Measurements from ENCODE around the gene RIPK1.
A peak's percentile ranks its signal among the peaks of the same experiment; 100 is the strongest.
"Not testable (repeated sequence)": the region's sequence is repeated elsewhere in the genome, so short reads cannot be mapped to it uniquely, and the experiment has no call there.

RIPK1 gene

GRCh38 chr6:3136292-3137011 lies 68.2 kb downstream of the RIPK1 start:
- no peak for DNase-seq (ENCODE audit: low spot score)

- no peak for DNase-seq (ENCODE audit: low spot score)
These were observed 68.9 kb downstream of the RIPK1 start for GRCh38 chr6:3137057-3137777.

GRCh38 chr6:3137873-3138272 lies 69.6 kb downstream of the RIPK1 start:
- DNase-seq (ENCODE audit: low spot score): not testable (repeated sequence)

- DNase-seq (ENCODE audit: low spot score): no peak
These were observed 70.0 kb downstream of the RIPK1 start for GRCh38 chr6:3138341-3138740.

GRCh38 chr6:3139090-3139903 lies 71.0 kb downstream of the RIPK1 start:
- peak; percentile 47 for DNase-seq (ENCODE audit: low spot score)

- DNase-seq (ENCODE audit: low spot score): no peak
These were observed 71.9 kb downstream of the RIPK1 start for GRCh38 chr6:3140201-3140600.

GRCh38 chr6:3142536-3142935 lies 74.2 kb downstream of the RIPK1 start:
- DNase-seq (ENCODE audit: low spot score): no peak

- DNase-seq (ENCODE audit: low spot score): no peak
These were observed 74.9 kb downstream of the RIPK1 start for GRCh38 chr6:3143158-3143557.

- no peak for DNase-seq (ENCODE audit: low spot score)
These were observed 76.3 kb downstream of the RIPK1 start for GRCh38 chr6:3144571-3144970.

- no peak for DNase-seq (ENCODE audit: low spot score)
These were observed 79.8 kb downstream of the RIPK1 start for GRCh38 chr6:3147914-3148757.

- no peak for DNase-seq (ENCODE audit: low spot score)
These were observed 83.4 kb downstream of the RIPK1 start for GRCh38 chr6:3151691-3152090.

- no peak for DNase-seq (ENCODE audit: low spot score)
These were observed 84.4 kb downstream of the RIPK1 start for GRCh38 chr6:3152689-3153088.

GRCh38 chr6:3155416-3155815 lies 87.1 kb downstream of the RIPK1 start:
- DNase-seq (ENCODE audit: low spot score): not testable (repeated sequence)

GRCh38 chr6:3156184-3157130 lies 88.2 kb downstream of the RIPK1 start:
- peak; percentile 19 for DNase-seq (ENCODE audit: low spot score)

- peak; percentile 79 for DNase-seq (ENCODE audit: low spot score)
These were observed 89.0 kb downstream of the RIPK1 start, which contains the start of gene TUBB2A for GRCh38 chr6:3157131-3157933. Gene TUBB2A, minus strand, starts transcription at chr6:3157544. Its CDS starts 81 bp downstream, at chr6:3157463.

GRCh38 chr6:3159805-3160781 lies 91.8 kb downstream of the RIPK1 start:
- no peak for DNase-seq (ENCODE audit: low spot score)

GRCh38 chr6:3162067-3162497 lies 93.8 kb downstream of the RIPK1 start:
- no peak for DNase-seq (ENCODE audit: low spot score)

GRCh38 chr6:3162565-3163247 lies 94.4 kb downstream of the RIPK1 start:
- DNase-seq (ENCODE audit: low spot score): peak; percentile 47
